SH-SY5Y (cell line): ENCODE data around the gene TOLLIP.

Source experiments
- GATA2 ChIP-seq: IDR thresholded peaks from 2 replicates; pipeline ENCODE4 v1.6.1; 2011; ENCODE audit warnings: mild to moderate bottlenecking, low read depth, low read length
- GATA3 ChIP-seq: IDR thresholded peaks from 2 replicates; pipeline ENCODE4 v1.6.1; 2011; ENCODE audit warnings: low read depth, mild to moderate bottlenecking, low read length, moderate library complexity

- TF ChIP-seq GATA2 (no peak), GATA3 (no peak)
These were observed 54.3 kb downstream of the TOLLIP start for GRCh38 chr11:1255151-1255550.
